H1 (cell line): ENCODE measurements around the gene ACOT9. TPM values are rescaled to one million over a fixed set of nuclear protein-coding genes. Genes with fewer than 3 reads are reported as not detected.
A peak's percentile ranks its signal among the peaks of the same experiment; 100 is the strongest.

Experiments used
- CTCF ChIA-PET: fragments of 300-600 bp; sonication (Branson Sonifier 250); formaldehyde crosslinking; loops from one replicate; lab custom pipeline; 2021; ENCODE audit not compliant: partially characterized antibody; lab: Charles Lee
- POLR2A ChIA-PET: fragments of 300-600 bp; sonication (Branson Sonifier 250); formaldehyde crosslinking; loops from one replicate; lab custom pipeline; 2021; ENCODE audit warnings: inconsistent platforms; ENCODE audit not compliant: partially characterized antibody; lab: Charles Lee
- DNase-seq, 2 experiments: peaks; one replicate each; pipeline versions ENCODE4 v3.0.0 to v3.0.0-alpha.2; 2010 to 2022; ENCODE audit warnings: low spot score in 2 of 2, low read depth in 1 of 2, mixed read lengths in 1 of 2
- FAIRE-seq: peaks from 2 replicates; lab custom pipeline; 2011; peaks lifted over from hg19 to GRCh38; lab: Jason Lieb, UNC
- H2AFZ ChIP-seq: 2 replicates; pipeline ENCODE4 v1.8.1; 2012; ENCODE audit warnings: low read length, inconsistent platforms
- H2AK5ac ChIP-seq: 2 replicates; pipeline ENCODE4 v1.6.1; 2013; ENCODE audit warnings: low read depth, low read length
- H2BK120ac ChIP-seq: replicated peaks from 2 replicates; pipeline ENCODE3; 2013; ENCODE audit warnings: low read depth, low read length, inconsistent platforms
- H2BK12ac ChIP-seq: 2 replicates; pipeline ENCODE4 v1.6.1; 2013; ENCODE audit warnings: low read depth, low read length
- H2BK15ac ChIP-seq: 2 replicates; pipeline ENCODE4 v1.6.1; 2013; ENCODE audit warnings: low read length
- H2BK20ac ChIP-seq: 2 replicates; pipeline ENCODE4 v1.6.1; 2013; ENCODE audit warnings: low read length
- H2BK5ac ChIP-seq: 2 replicates; pipeline ENCODE4 v1.6.1; 2013; ENCODE audit warnings: low read depth, low read length
- H3K14ac ChIP-seq: 2 replicates; pipeline ENCODE4 v1.6.1; 2013; ENCODE audit warnings: inconsistent platforms; ENCODE audit not compliant: insufficient read length
- H3K18ac ChIP-seq: 2 replicates; pipeline ENCODE4 v1.6.1; 2013; ENCODE audit warnings: low read length; ENCODE audit errors: extremely low read depth
- H3K23ac ChIP-seq: 2 replicates; pipeline ENCODE4 v1.6.1; 2013; ENCODE audit warnings: inconsistent platforms; ENCODE audit not compliant: insufficient read length
- H3K23me2 ChIP-seq: 2 replicates; pipeline ENCODE4 v1.6.1; 2013; ENCODE audit warnings: low read depth, low read length
- H3K27ac ChIP-seq: 2 replicates; pipeline ENCODE4 v1.6.1; 2011; ENCODE audit warnings: low read depth, low read length, inconsistent platforms
- H3K27me3 ChIP-seq, 4 experiments: replicated peaks in 1 of 4; 1 replicate in 1 of 4; 2 replicates in 3 of 4; pipeline versions ENCODE4 v1.6.1 to v1.8.1; 2011 to 2013; ENCODE audit warnings: low read length in 3 of 4, mild to moderate bottlenecking in 3 of 4, inconsistent platforms in 2 of 4, mixed read lengths in 2 of 4, moderate library complexity in 1 of 4; ENCODE audit not compliant: control insufficient read depth in 3 of 4, insufficient read depth in 3 of 4; ENCODE audit errors: extremely low read depth in 1 of 4
- H3K36me3 ChIP-seq, 4 experiments: 2 replicates each; pipeline versions ENCODE4 v1.6.1 to v1.8.1; 2011 to 2013; ENCODE audit warnings: mild to moderate bottlenecking in 4 of 4, low read length in 3 of 4, moderate library complexity in 2 of 4, control low read depth in 1 of 4, inconsistent platforms in 1 of 4; ENCODE audit not compliant: insufficient read depth in 4 of 4, control insufficient read depth in 2 of 4
- H3K4ac ChIP-seq: replicated peaks from 2 replicates; pipeline ENCODE3; 2013; ENCODE audit warnings: low read length, low read depth, mixed read lengths, inconsistent platforms; ENCODE audit not compliant: insufficient read length
- H3K4me1 ChIP-seq, 4 experiments: replicated peaks in 1 of 4; 1 replicate in 1 of 4; 2 replicates in 3 of 4; pipeline versions ENCODE4 v1.6.1 to v1.8.1; 2011 to 2013; ENCODE audit warnings: low read length in 3 of 4, inconsistent platforms in 2 of 4, mixed read lengths in 1 of 4; ENCODE audit not compliant: insufficient read depth in 4 of 4, control insufficient read depth in 3 of 4
- H3K4me2 ChIP-seq, 2 experiments: 2 replicates each; pipeline versions ENCODE4 v1.6.1 to v1.8.1; 2011 to 2013; ENCODE audit warnings: low read depth in 2 of 2, low read length in 2 of 2, control low read depth in 1 of 2, inconsistent platforms in 1 of 2, mild to moderate bottlenecking in 1 of 2; ENCODE audit not compliant: insufficient read depth in 1 of 2
- H3K4me3 ChIP-seq, 4 experiments: fragments of 200-600, 300-600 bp in 1 of 4; sonication (generic), shearing (Covaris generic), sonication (Bioruptor Twin) in 1 of 4; 2 replicates each; pipeline versions ENCODE4 v1.5.1 to v1.8.1; 2011 to 2016; ENCODE audit warnings: low read length in 4 of 4, low read depth in 3 of 4, control low read depth in 2 of 4, inconsistent platforms in 2 of 4, mild to moderate bottlenecking in 2 of 4, mixed read lengths in 1 of 4, moderate library complexity in 1 of 4; ENCODE audit not compliant: insufficient read depth in 2 of 4; ENCODE audit errors: extremely low read depth in 1 of 4
- H3K56ac ChIP-seq: replicated peaks from 2 replicates; pipeline ENCODE3; 2013; ENCODE audit warnings: low read depth, mild to moderate bottlenecking, mixed read lengths, low read length, inconsistent platforms; ENCODE audit not compliant: insufficient read length
- H3K79me1 ChIP-seq: 2 replicates; pipeline ENCODE4 v1.6.1; 2013; ENCODE audit warnings: low read depth, low read length, control low read depth
- H3K79me2 ChIP-seq, 2 experiments: 2 replicates each; pipeline versions ENCODE4 v1.6.1 to v1.8.1; 2012 to 2013; ENCODE audit warnings: low read length in 2 of 2, mild to moderate bottlenecking in 2 of 2, inconsistent platforms in 1 of 2; ENCODE audit not compliant: insufficient read depth in 2 of 2, control insufficient read depth in 1 of 2
- H3K9ac ChIP-seq, 4 experiments: replicated peaks in 1 of 4; 1 replicate in 1 of 4; 2 replicates in 3 of 4; pipeline versions ENCODE4 v1.6.1 to v1.8.1; 2011 to 2013; ENCODE audit warnings: low read depth in 3 of 4, low read length in 3 of 4, control low read depth in 2 of 4, mild to moderate bottlenecking in 2 of 4, moderate library complexity in 2 of 4, inconsistent platforms in 1 of 4; ENCODE audit errors: extremely low read depth in 1 of 4
- H3K9me3 ChIP-seq, 2 experiments: 2 replicates each; pipeline versions ENCODE4 v1.6.1 to v1.8.1; 2012 to 2013; ENCODE audit warnings: mild to moderate bottlenecking in 2 of 2, moderate library complexity in 2 of 2, control low read depth in 1 of 2, inconsistent platforms in 1 of 2, low read depth in 1 of 2, low read length in 1 of 2, mixed read lengths in 1 of 2; ENCODE audit not compliant: insufficient read depth in 2 of 2
- H4K20me1 ChIP-seq, 2 experiments: replicated peaks in 1 of 2; 2 replicates each; pipeline versions ENCODE3 to v1.8.1; 2011 to 2013; ENCODE audit warnings: inconsistent platforms in 2 of 2, low read length in 2 of 2, mild to moderate bottlenecking in 1 of 2; ENCODE audit not compliant: insufficient read depth in 2 of 2, control insufficient read depth in 1 of 2
- H4K5ac ChIP-seq: 2 replicates; pipeline ENCODE4 v1.6.1; 2013; ENCODE audit warnings: low read length, low read depth, mixed read lengths, inconsistent platforms; ENCODE audit not compliant: insufficient read length
- H4K8ac ChIP-seq: 2 replicates; pipeline ENCODE4 v1.8.0; 2013; ENCODE audit warnings: mild to moderate bottlenecking, moderate library complexity, low read length, inconsistent platforms; ENCODE audit not compliant: insufficient read depth; ENCODE audit errors: extremely low read depth
- H4K91ac ChIP-seq: replicated peaks from 2 replicates; pipeline ENCODE3; 2013; ENCODE audit warnings: low read length, mixed read lengths, inconsistent platforms; ENCODE audit not compliant: insufficient read length
- GTF2F1 ChIP-seq: IDR thresholded peaks from 2 replicates; pipeline ENCODE4 v1.6.1; 2012; ENCODE audit warnings: low read depth, low read length, improper control_type of control experiment, borderline replicate concordance
- SRF ChIP-seq: IDR thresholded peaks from 2 replicates; pipeline ENCODE4 v1.6.1; 2011; ENCODE audit warnings: mild to moderate bottlenecking, low read depth, low read length, moderate library complexity
- WGBS, 2 experiments: shearing (Covaris generic) in 1 of 2; methylation state at CpG; one replicate each; pipeline versions ENCODE4 v1.1.6 to v1.1.7; 2013 to 2015; ENCODE audit warnings: low lambda C conversion rate in 2 of 2, mixed read lengths in 2 of 2, inconsistent platforms in 1 of 2, low coverage in 1 of 2, missing lambda C conversion rate in 1 of 2; ENCODE audit not compliant: insufficient replicate concordance in 2 of 2, insufficient coverage in 1 of 2, insufficient read length in 1 of 2; ENCODE audit errors: extremely low coverage in 1 of 2, missing lambda C conversion rate in 1 of 2; 5-methylcytosine and 5-hydroxymethylcytosine counted together
- polyA plus RNA-seq, 7 experiments: library from polyadenylated mRNA; depleted of rRNA in 3 of 7; stranded (reverse) in 5 of 7; unstranded in 2 of 7; fragments of >200 nt in 5 of 7; fragments of 200-250 nt in 2 of 7; gene quantifications; 1 replicate in 5 of 7; 2 replicates in 1 of 7; 4 replicates in 1 of 7; pipeline versions ENCODE4 v1.2.1 to v1.2.3, GENCODE V29; 2011 to 2013; ENCODE audit warnings: missing spikeins in 2 of 7, mixed read lengths in 2 of 7
- total RNA-seq: library from RNA; stranded (reverse); fragmentation: NEBNext Ultra II Directional; extraction: Animal tissue kit (Norgen Biotek cat#: 25700); gene quantifications from 2 replicates; pipeline ENCODE4 v1.2.1, GENCODE V29; 2021

The ACOT9 gene
- total and polyA plus RNA-seq, 2 of the 8 experiments (the other 6 are each of a cell fraction or from before 2014, with no cell fraction given) = 20.7 to 39.5 TPM

DNA sequence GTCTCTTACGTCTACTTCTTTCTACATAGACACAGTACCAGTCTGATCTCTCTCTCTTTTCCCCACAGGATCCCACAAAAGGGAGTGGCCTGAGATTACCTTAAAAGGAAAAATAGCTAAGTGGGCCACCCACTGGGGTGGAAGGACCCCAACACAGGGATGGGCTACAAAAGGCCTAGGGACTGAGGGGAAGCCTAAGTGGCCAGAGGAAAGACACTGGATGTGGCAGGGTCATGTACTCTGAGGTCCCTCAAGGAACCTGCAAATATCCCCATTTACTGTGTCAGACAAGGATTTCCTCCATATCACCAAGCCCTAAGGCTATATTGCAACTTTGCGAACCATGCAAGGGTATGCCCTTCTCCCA is 82.3 kb downstream of the ACOT9 start:
- Histone ChIP-seq H3K18ac (peak overlapping the region; percentile 71), H3K56ac (no peak overlapping the region), H3K9ac (no peak overlapping the region; a peak in 1 of 7 replicates), H3K27ac (no peak overlapping the region; the same call in 1 of the 2 replicates), H3K4ac (no peak overlapping the region), H3K23me2 (no peaks in the 10 kb centered on the region), H3K4me2 (peak overlapping the region in 1 of 2 experiments; percentile 45; a peak in 1 of 4 replicates), H3K27me3 (no peaks in the 10 kb centered on the region), H3K79me2 (no peaks in the 10 kb centered on the region), H4K91ac (peak overlapping the region; percentile 81), H2BK5ac (peak overlapping the region; percentile 93; the same call in 1 of the 2 replicates), H2AK5ac (no peak overlapping the region), H3K36me3 (no peaks in the 10 kb centered on the region; a peak in 1 of 8 replicates), H2BK15ac (no peak overlapping the region), H3K14ac (no peak overlapping the region), H2AFZ (no peak overlapping the region)
- POLR2A ChIA-PET = no interaction called here
- 79% methylated on average over 2 of the region's 2 CpGs; no CpG with 5 or more reads in 1 of the 2 experiments for WGBS, 2 experiments
- DNase-seq (no peak), FAIRE-seq (no peak)
- CTCF ChIA-PET = no interaction called here
- TF ChIP-seq SRF (peak; percentile 42; the same call in 1 of the 2 replicates), GTF2F1 (no peak)
- TF ChIP-seq, all 59 proteins: peak for 1
- H3K23ac ChIP-seq = no peak overlapping the region
- no peak overlapping the region for H4K5ac ChIP-seq
- H2BK120ac ChIP-seq = peak overlapping the region; percentile 90
- peak overlapping the region; percentile 93; the same call in 1 of the 2 replicates for H2BK20ac ChIP-seq
- H4K20me1 ChIP-seq = no peaks in the 10 kb centered on the region
- no peak overlapping the region for H3K4me3 ChIP-seq
- no peak overlapping the region for H2BK12ac ChIP-seq
- H3K9me3 ChIP-seq = no peaks in the 10 kb centered on the region
- H3K4me1 ChIP-seq = peaks cover 0 to 8% (median 3%) of the 10 kb centered on the region in 4 experiments; a peak in 4 of 7 replicates
- H4K8ac ChIP-seq = peak overlapping the region; percentile 79; the same call in 1 of the 2 replicates
- no peaks in the 10 kb centered on the region for H3K79me1 ChIP-seq
